Naive thymus-derived CD4-positive, alpha-beta T cell (primary cell): ENCODE measurements around the gene NAA50. TPM values are rescaled to one million over a fixed set of nuclear protein-coding genes. Genes with fewer than 3 reads are reported as not detected.

Experiments
- ATAC-seq: fragments of 150-1000 bp; cut with Tn5 transposase; 2 replicates; pipeline ENCODE4 v1.10.0; 2021; ENCODE audit warnings: mild to moderate bottlenecking, moderate library complexity
- CTCF ChIA-PET: fragments of 350-600 bp; sonication (Branson Sonifier 250); formaldehyde crosslinking; loops from one replicate; lab custom pipeline; 2021; ENCODE audit warnings: antibody characterized with exemption; lab: Charles Lee
- POLR2A ChIA-PET: fragments of 350-600 bp; sonication (Branson Sonifier 250); formaldehyde crosslinking; loops from one replicate; lab custom pipeline; 2021; ENCODE audit warnings: antibody characterized with exemption, inconsistent platforms; lab: Charles Lee
- DNase-seq, 9 donors: peaks; one replicate each; pipeline versions ENCODE4 v3.0.0 to v3.0.0-alpha.2; 2020 to 2022; ENCODE audit warnings: mixed read lengths in 1 of 9
- H3K27ac ChIP-seq: one replicate; pipeline ENCODE4 v1.7.0; 2013; ENCODE audit warnings: mild to moderate bottlenecking, low read depth, low read length, moderate library complexity
- H3K27me3 ChIP-seq, 2 donors: one replicate each; pipeline ENCODE4 v1.7.0; 2013; ENCODE audit warnings: low read length in 2 of 2, mild to moderate bottlenecking in 2 of 2, moderate library complexity in 2 of 2; ENCODE audit not compliant: control insufficient read depth in 2 of 2, insufficient read depth in 2 of 2
- H3K36me3 ChIP-seq, 3 experiments: 1 replicate in 2 of 3; 2 replicates in 1 of 3; pipeline ENCODE4 v1.7.0; 2013; ENCODE audit warnings: low read length in 3 of 3, mild to moderate bottlenecking in 3 of 3, moderate library complexity in 1 of 3; ENCODE audit not compliant: insufficient read depth in 3 of 3, control insufficient read depth in 2 of 3
- H3K4me1 ChIP-seq, 2 donors: one replicate each; pipeline ENCODE4 v1.7.0; 2013; ENCODE audit warnings: low read length in 2 of 2, mild to moderate bottlenecking in 2 of 2, moderate library complexity in 1 of 2; ENCODE audit not compliant: control insufficient read depth in 2 of 2, insufficient read depth in 2 of 2
- H3K4me3 ChIP-seq: 2 replicates; pipeline ENCODE4 v1.7.0; 2013; ENCODE audit warnings: mild to moderate bottlenecking, low read length
- H3K9me3 ChIP-seq, 3 experiments: 1 replicate in 2 of 3; 2 replicates in 1 of 3; pipeline ENCODE4 v1.7.0; 2013; ENCODE audit warnings: low read length in 3 of 3; ENCODE audit not compliant: control insufficient read depth in 2 of 3
- H3K27ac Mint-ChIP-seq, 9 donors: one replicate each; pipeline ENCODE4 v1.8.0; 2020 to 2022; ENCODE audit warnings: mixed read lengths in 9 of 9, mild to moderate bottlenecking in 8 of 9, moderate library complexity in 5 of 9, inconsistent platforms in 2 of 9
- H3K27me3 Mint-ChIP-seq, 5 donors: one replicate each; pipeline ENCODE4 v1.8.0; 2021 to 2022; ENCODE audit warnings: mixed read lengths in 5 of 5, mild to moderate bottlenecking in 1 of 5
- H3K36me3 Mint-ChIP-seq, 5 donors: one replicate each; pipeline ENCODE4 v1.8.0; 2020 to 2022; ENCODE audit warnings: mixed read lengths in 5 of 5, mild to moderate bottlenecking in 3 of 5, inconsistent platforms in 1 of 5
- H3K4me1 Mint-ChIP-seq, 7 donors: one replicate each; pipeline ENCODE4 v1.8.0; 2020 to 2022; ENCODE audit warnings: mixed read lengths in 7 of 7, mild to moderate bottlenecking in 3 of 7, inconsistent platforms in 1 of 7
- H3K4me3 Mint-ChIP-seq, 10 donors: one replicate each; pipeline ENCODE4 v1.8.0; 2020 to 2022; ENCODE audit warnings: mild to moderate bottlenecking in 10 of 10, mixed read lengths in 10 of 10, moderate library complexity in 6 of 10, inconsistent platforms in 2 of 10
- H3K9me3 Mint-ChIP-seq, 11 donors: one replicate each; pipeline ENCODE4 v1.8.0; 2020 to 2022; ENCODE audit warnings: mixed read lengths in 11 of 11, mild to moderate bottlenecking in 4 of 11, inconsistent platforms in 1 of 11, moderate library complexity in 1 of 11
- intact Hi-C, 2 donors: fragments of 100-400 bp; cut with micrococcal nuclease; formaldehyde crosslinking; loops; one replicate each; pipeline ENCODE4 v1.15.1; 2023
- polyA plus RNA-seq, 2 donors: library from polyadenylated mRNA; unstranded; fragments of 300-500 nt; fragmentation: Illumina TruSeq; gene quantifications; one replicate each; pipeline ENCODE4 v1.2.3, GENCODE V29; 2021
- total RNA-seq, 6 experiments: library from RNA in 5 of 6; stranded (reverse) in 5 of 6; gene quantifications; 1 replicate in 5 of 6; 2 replicates in 1 of 6; pipeline ENCODE4 v1.2.3 and lab custom pipeline; 2021 to 2026

NAA50 gene
- total and polyA plus RNA-seq, 7 experiments from 2014 or later, result 38.2 to 89.9 (median 51.1) TPM

DNA sequence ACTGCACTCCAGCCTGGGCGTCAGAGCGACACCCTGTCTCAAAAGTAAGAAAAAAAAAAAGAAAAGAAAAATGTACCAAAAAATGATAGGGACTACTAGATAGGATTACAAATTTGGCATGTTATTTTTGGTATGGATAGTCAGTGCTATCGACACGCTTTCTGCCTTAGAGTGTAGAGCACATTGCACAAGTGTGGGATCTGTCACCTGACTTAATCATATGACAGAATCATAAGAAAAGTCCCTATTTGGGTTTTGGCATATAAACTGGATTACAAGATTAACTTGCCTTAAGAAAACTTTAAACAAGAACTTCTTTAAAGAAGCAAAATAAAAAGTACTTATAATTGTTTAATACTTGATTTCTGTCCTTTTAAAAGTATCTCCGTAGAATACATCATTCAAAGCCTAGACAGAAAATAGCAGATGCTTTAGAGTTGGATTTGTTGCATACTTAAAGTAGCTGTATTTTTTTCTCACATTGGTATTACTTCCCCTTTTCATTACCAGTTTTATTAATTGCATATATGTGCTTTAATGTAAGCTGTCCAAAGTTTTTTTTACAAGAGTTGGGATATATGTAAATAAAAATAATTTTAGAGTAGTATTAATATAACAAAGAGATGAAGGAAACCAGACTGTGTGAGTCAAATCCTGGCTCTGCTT is 8.6 kb upstream of the NAA50 start:
- intact Hi-C loops, result no loop called here
- DNase-seq (no peak), ATAC-seq (no peak)
- Mint-ChIP-seq H3K27ac (peak overlapping the region in 1 of 9 donors; percentile 15), H3K27me3 (no peaks in the 10 kb centered on the region), H3K9me3 (peaks cover 2 to 9% (median 4%) of the 10 kb centered on the region in 11 donors), H3K4me1 (peaks cover 6 to 39% (median 26%) of the 10 kb centered on the region in 7 donors), H3K4me3 (no peak overlapping the region), H3K36me3 (peaks cover 0 to 20% (median 20%) of the 10 kb centered on the region in 5 donors)
- ChIA-PET POLR2A (interaction anchor here (0.7 kb wide), 1 partner anchor 147 kb away, joined by 4 read pairs; no protein-coding TSS in a partner anchor), CTCF (no interaction called here)
- no peaks in the 10 kb centered on the region for H3K36me3 ChIP-seq
- no peak overlapping the region for H3K27ac ChIP-seq
- H3K27me3 ChIP-seq, result no peaks in the 10 kb centered on the region
- H3K4me1 ChIP-seq, result no peaks in the 10 kb centered on the region
- no peak overlapping the region for H3K4me3 ChIP-seq
- peaks cover 0 to 5% (median 0%) of the 10 kb centered on the region in 3 experiments for H3K9me3 ChIP-seq

DNA sequence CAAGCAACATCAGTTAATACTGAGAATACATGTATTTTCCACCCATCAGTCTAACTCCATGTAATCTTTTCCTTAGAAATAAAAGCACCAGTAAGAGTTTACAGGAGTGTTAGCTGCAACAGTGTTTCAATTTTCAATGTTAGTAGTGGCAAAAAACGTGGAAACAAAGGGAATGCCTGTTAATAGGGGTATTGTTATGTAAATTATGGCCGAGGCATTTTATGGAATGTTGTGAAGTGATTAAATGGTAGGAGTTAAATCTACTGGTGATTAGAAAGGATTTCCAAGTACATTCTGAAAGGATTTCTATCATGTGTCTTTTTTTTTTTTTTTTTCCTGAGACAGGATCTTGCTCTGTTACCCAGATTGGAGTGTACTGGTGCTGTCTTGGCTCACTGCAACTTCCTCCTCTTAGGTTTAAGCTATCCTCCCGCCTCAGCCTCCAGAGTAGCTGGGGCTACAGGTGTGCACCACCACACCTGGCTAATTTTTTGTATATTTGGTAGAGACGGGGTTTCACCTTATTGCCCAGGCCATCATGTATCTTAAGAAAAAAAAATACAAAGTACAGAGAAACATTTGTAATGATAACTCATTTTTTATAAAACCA is 7.4 kb upstream of the NAA50 start:
- ChIA-PET POLR2A (interaction anchor here (0.7 kb wide), 1 partner anchor 130 kb away, joined by 3 read pairs; no protein-coding TSS in a partner anchor), CTCF (interaction anchor here (0.7 kb wide), 1 partner anchor 260 kb away, joined by 5 read pairs; no protein-coding TSS in a partner anchor)
- H3K36me3 Mint-ChIP-seq, result peaks cover 0 to 16% (median 14%) of the 10 kb centered on the region in 5 donors
- H3K4me1 ChIP-seq, result peaks cover 0 to 4% of the 10 kb centered on the region in 2 donors
- H3K36me3 ChIP-seq, result no peaks in the 10 kb centered on the region
- H3K9me3 ChIP-seq, result peaks cover 0 to 5% (median 0%) of the 10 kb centered on the region in 3 experiments
- no peaks in the 10 kb centered on the region for H3K27me3 ChIP-seq
- no peaks in the 10 kb centered on the region for H3K27me3 Mint-ChIP-seq
- no peak overlapping the region for H3K4me3 Mint-ChIP-seq
- intact Hi-C loops, result no loop called here
- H3K4me3 ChIP-seq, result no peak overlapping the region
- DNase-seq (no peak), ATAC-seq (no peak)
- no peak overlapping the region for H3K27ac Mint-ChIP-seq
- peaks cover 15 to 46% (median 37%) of the 10 kb centered on the region in 7 donors for H3K4me1 Mint-ChIP-seq
- no peak overlapping the region for H3K27ac ChIP-seq
- peaks cover 2 to 5% (median 4%) of the 10 kb centered on the region in 11 donors for H3K9me3 Mint-ChIP-seq

DNA sequence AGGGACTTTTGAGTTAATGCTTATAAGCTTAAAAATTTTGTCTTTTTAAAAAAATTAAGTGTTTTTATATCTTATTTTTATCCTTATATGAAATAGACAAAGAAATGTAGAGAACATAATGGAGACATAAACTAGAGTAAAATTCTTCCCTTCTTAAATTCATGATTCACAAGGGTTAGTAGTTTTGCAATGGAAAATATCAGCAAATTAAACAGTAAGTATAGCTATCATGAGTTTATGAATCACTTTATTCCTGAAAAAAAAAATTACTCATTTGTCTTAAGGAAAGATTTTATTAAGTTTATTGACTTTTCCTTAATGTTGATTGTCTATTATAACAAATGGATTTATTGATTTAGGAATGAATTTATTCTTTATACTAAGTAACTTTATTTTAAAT is 5.1 kb upstream of the NAA50 start:
- ATAC-seq (no peak), DNase-seq (no peak)
- Mint-ChIP-seq H3K36me3 (peaks cover 0 to 10% (median 8%) of the 10 kb centered on the region in 5 donors), H3K4me1 (peaks cover 28 to 56% (median 40%) of the 10 kb centered on the region in 7 donors), H3K27me3 (no peaks in the 10 kb centered on the region), H3K27ac (no peak overlapping the region), H3K9me3 (peaks cover 0 to 6% (median 0%) of the 10 kb centered on the region in 11 donors), H3K4me3 (no peak overlapping the region)
- H3K27ac ChIP-seq, result no peak overlapping the region
- POLR2A ChIA-PET, result no interaction called here
- H3K4me3 ChIP-seq, result no peak overlapping the region
- peaks cover 9 to 17% of the 10 kb centered on the region in 2 donors for H3K4me1 ChIP-seq
- no peaks in the 10 kb centered on the region for H3K27me3 ChIP-seq
- CTCF ChIA-PET, result interaction anchor here (0.7 to 1.0 kb wide), 2 partner anchors 9 to 14 kb away, joined by 3 to 4 read pairs; no protein-coding TSS in a partner anchor
- no peaks in the 10 kb centered on the region for H3K36me3 ChIP-seq
- intact Hi-C loops, result no loop called here
- H3K9me3 ChIP-seq, result no peaks in the 10 kb centered on the region

DNA sequence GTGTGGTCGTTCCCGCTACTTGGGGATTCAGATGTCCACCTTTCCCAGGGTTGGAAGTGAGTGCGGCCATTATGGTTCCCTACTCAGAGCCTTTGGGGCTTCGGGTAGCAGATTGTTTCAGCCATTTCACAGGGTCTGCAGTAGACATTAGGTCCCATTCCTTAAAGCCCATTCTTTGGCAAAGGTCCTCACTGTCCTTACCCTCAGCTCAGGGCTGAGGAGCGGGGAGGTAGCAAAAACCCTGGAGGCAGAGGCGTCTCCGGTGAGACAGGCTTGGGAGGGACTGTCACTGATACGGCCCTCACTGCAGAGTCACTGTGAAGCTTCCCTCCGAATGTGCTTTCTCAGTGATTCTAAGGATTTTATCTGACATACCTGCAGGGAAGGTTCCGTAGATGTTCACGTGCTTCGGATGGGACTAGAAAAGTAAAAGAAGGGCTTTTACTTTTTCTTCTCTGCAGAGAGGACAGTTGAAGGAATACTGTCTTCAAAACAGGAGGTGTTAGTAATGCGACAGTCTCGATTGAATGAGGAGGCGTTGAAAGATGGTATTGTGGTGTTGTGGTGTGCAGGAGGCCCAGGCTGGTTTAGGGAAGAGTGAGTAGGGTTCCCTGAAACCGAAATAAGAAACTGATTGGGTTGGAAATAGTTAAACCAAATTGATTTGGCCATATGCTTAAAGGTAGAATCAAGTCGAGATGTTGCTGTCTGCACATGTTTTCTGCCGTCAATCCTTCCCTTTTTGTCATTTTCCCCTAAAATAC is 1.4 kb upstream of the NAA50 start:
- Histone ChIP-seq H3K27me3 (no peaks in the 10 kb centered on the region), H3K4me1 (peaks cover 25 to 28% of the 10 kb centered on the region in 2 donors), H3K4me3 (peak overlapping the region; percentile 90), H3K36me3 (no peaks in the 10 kb centered on the region), H3K27ac (peak overlapping the region; percentile 99), H3K9me3 (no peaks in the 10 kb centered on the region)
- DNase-seq, result peak in 6 of 9 donors; percentile 5 to 51 (median 16)
- intact Hi-C loops, result loop anchor here (1.0 to 10.0 kb wide), 8 partner anchors 35 to 1620 kb away; a partner anchor contains a TSS
- Mint-ChIP-seq H3K27ac (peak overlapping the region; percentile 98 to 100 (median 100)), H3K27me3 (no peaks in the 10 kb centered on the region), H3K4me1 (peaks cover 38 to 65% (median 58%) of the 10 kb centered on the region in 7 donors), H3K4me3 (peak overlapping the region; percentile 92 to 100 (median 96)), H3K36me3 (peaks cover 0 to 5% (median 3%) of the 10 kb centered on the region in 5 donors), H3K9me3 (peaks cover 0 to 6% (median 0%) of the 10 kb centered on the region in 11 donors)
- no peak for ATAC-seq
- ChIA-PET POLR2A (interaction anchor here (0.7 to 3.7 kb wide), 14 partner anchors 12 to 1399 kb away, joined by 3 to 69 read pairs (median 3); partner anchors contain the start of genes GTPBP8, SPICE1, USF3 and ZBTB20), CTCF (interaction anchor here (0.5 to 3.0 kb wide), 3 partner anchors 48 to 285 kb away, joined by 3 to 15 read pairs (median 4); no protein-coding TSS in a partner anchor)

- ChIA-PET POLR2A (interaction anchor here (0.6 to 3.7 kb wide), 16 partner anchors 11 to 1400 kb away, joined by 3 to 69 read pairs (median 3); partner anchors contain the start of genes GTPBP8, SPICE1, USF3 and ZBTB20), CTCF (interaction anchor here (0.5 to 3.0 kb wide), 4 partner anchors 12 to 286 kb away, joined by 3 to 33 read pairs (median 10); no protein-coding TSS in a partner anchor)
- Mint-ChIP-seq H3K27ac (peak within 1 kb of the TSS; percentile 98 to 100 (median 100)), H3K9me3 (peaks cover 0 to 6% (median 0%) of the 10 kb centered on the region in 11 donors), H3K27me3 (no peaks in the 10 kb centered on the region), H3K4me3 (peak within 1 kb of the TSS; percentile 92 to 100 (median 96)), H3K4me1 (peaks cover 40 to 72% (median 65%) of the 10 kb centered on the region in 7 donors), H3K36me3 (peaks cover 0 to 5% (median 3%) of the 10 kb centered on the region in 5 donors)
- Histone ChIP-seq H3K36me3 (no peaks in the 10 kb centered on the region), H3K9me3 (no peaks in the 10 kb centered on the region), H3K4me1 (peaks cover 25 to 32% of the 10 kb centered on the region in 2 donors), H3K4me3 (peak within 1 kb of the TSS; percentile 90), H3K27ac (peak within 1 kb of the TSS; percentile 99), H3K27me3 (no peaks in the 10 kb centered on the region)
- ATAC-seq (peak; percentile 72), DNase-seq (peak; percentile 61 to 91 (median 85))
- intact Hi-C loops, result loop anchor here (1.0 to 10.0 kb wide), 13 partner anchors 36 to 1619 kb away; partner anchors contain the start of genes CCDC191 (in 2 of the 2), QTRT2 (in 2 of the 2), SIDT1 (in 2 of the 2) and SPICE1 (in 2 of the 2)
These were observed 666 bp upstream of the NAA50 start, which contains the start of gene ATP6V1A for GRCh38 chr3:113746548-113747282. TSS of gene ATP6V1A (plus strand) at chr3:113747035. CDS start at chr3:113778754, 31,719 bp downstream.
